HG02763 (cell line): Measurements from ENCODE around the gene RMND1.
"Not testable (repeated sequence)": the region's sequence is repeated elsewhere in the genome, so short reads cannot be mapped to it uniquely, and the experiment has no call there.

ENCODE experiments used
- ATAC-seq: cut with Tn5 transposase; IDR thresholded peaks from one replicate; pipeline ENCODE4 v1.9.1; 2021; ENCODE audit warnings: mild to moderate bottlenecking, moderate library complexity; ENCODE audit not compliant: unreplicated experiment

The RMND1 gene

DNA sequence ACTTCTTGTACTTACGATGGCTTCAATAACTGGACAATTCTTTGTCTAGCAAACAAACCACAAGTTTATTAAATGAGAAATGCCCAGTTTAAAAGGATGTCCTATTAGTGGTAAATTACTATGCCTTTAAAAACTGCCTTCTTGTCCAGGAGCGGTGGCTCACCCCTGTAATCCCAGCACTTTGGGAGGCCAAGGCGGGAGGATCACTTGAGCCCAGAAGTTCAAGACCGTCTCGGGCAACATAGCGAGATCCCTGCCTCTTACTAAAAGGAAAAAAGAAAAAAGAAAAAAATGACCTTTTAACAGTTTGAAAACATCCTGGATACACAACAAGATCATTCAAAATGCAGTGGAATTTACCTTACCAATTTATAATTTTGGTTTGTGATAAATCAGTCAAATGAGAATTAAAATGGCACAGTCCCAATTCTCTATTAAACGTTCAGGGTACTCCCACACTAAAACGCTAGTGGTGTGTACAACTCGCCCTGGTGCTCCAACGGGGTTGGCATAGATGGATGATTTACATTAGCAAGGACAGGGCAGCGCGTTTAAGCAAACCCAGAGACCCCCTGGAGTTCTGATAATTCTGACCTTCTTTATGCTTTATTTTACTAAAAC lies 62.8 kb downstream of the RMND1 start:
- no peak for ATAC-seq

DNA sequence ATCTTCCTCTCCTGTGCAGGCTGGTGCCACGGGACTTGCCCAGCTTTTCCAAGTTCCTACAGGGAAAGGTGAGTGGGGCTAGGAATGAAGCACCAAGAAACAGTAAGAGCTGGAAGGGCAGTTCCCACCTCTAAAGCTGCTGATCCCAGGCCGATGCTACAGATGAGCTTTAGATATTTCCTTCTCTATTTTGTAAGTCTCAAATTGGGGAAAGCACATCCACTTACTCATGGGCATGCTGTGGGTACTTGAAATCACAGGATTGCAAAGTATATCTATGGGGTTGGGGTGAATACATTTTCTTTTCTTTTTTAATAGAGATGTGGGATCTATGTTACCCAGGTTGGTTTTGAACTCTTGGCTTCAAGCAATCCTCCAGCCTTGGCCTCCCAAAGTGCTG lies 63.7 kb downstream of the RMND1 start:
- no peak for ATAC-seq

DNA sequence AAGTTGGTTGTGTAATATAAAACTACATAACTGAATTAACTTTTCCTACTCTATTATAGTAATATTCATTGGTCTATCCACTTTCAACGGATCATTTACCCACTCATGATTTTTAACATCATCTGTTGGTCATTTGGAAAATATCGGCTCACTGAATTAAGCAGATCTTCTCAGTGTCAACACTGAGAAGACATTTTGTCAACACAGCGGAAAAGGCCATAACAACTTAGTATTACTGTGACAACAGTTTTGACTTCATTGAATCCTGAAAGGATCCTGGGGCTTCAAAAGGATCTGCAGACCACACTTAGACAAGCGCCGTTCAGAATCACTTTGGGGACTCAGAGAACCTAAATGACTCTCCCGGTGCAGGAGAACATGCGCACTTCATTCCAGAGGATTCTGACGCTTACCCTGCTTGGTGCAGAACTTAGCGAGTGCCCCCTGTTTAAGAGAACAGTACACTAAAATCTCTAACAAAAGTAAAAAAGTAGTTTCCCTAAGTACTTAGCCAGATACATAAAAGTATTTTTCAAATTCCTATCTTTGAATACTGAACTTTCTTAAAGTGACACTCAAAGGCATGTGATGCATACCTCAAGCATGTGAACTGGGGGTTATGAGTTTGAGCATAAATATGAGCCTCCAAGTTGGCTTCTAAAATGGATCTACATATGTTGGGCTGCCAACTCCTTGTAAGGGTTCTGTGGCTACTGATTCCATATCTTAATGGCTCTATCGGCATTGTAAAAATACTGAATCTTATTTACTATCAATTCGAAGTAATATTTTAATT lies 64.6 kb downstream of the RMND1 start:
- ATAC-seq = no peak

DNA sequence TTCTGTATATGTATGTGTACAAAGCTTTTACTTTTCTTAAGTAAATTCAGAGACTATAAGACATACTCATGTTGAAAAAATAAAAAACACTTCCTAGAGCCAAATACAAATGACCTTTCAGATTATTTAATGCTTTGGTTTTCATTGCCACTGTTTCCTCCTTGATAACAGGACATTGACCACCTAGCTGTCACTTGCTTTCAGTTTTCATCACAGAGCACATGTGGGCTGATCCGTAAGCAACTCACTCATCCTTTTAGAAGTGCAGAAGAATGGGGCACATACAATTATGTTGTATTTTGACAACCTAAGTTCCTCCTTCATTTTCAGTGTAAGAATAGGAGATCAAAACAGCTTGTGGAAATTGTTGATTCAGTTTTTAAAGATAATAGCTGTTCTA lies 66.7 kb downstream of the RMND1 start:
- no peak for ATAC-seq

DNA sequence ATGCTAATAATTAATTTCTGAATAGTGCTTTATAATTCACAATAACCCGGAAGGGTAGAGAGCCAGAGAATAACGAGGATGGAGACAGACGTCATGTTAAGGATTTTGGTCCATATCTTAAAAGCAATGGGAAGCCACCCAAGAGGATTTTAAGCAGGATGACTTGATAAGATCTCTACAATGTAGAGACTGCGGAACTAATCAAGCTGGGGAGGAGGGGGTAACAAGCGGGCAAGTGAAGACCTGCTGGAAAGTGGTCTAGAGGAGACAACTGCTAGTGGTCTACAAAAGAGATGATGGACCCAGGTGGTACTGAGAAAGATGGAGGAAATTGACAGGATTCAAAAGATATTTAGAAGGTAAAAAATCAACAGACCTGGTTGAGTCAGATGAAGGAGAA lies 67.8 kb downstream of the RMND1 start:
- no peak for ATAC-seq

DNA sequence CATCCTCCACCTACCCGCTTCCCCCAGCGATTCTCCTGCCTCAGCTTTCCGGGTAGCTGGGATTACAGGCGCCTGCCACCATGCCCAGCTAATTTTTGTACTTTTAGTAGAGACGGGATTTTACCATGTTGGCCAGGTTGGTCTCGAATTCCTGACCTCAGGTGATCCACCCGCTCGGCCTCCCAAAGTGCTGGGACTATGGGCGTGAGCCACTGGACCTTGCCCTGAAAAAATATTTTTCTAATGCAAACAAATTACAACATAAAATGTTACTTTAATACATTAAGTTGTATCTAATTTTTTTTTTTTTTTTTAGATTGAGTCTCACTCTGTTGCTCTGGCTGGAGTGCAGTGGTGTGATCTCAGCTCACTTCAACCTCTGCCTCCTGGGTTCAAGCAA lies 69.3 kb downstream of the RMND1 start:
- not testable (repeated sequence) for ATAC-seq

DNA sequence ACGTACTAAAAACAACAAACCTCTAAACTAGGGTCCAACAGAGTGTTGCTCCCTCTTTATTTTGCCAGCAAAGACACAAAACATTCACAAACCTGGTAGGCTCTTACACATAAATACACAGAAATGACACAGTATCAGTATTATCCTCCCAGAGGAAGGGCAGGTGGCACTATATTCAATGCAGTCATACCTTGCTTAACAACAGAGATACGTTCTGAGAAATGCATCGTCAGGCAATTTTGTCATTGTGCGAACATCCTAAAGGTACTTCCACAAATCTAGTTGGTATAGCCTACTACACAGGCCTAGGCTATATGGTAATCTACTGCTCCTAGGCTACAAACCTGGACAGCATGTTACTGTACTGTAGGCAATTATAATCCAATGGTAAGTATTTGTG lies 70.2 kb downstream of the RMND1 start:
- no peak for ATAC-seq

DNA sequence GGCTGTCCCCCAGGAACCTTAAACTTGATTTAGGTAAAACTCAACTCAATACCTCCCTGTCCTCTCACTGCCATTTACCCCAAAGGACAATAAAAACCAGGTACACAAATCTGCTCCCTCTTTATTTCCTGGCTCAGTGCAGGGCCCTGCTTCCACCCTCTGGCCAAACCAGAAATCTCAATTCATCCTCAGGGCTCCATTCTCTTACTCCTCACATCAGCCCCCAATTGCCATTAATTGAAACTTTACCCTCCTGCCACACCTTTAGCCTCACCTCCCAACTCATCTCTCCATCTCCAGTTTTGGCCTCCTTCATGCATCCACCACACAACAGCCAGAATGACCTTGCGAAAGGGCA lies 71.1 kb downstream of the RMND1 start:
- no peak for ATAC-seq

DNA sequence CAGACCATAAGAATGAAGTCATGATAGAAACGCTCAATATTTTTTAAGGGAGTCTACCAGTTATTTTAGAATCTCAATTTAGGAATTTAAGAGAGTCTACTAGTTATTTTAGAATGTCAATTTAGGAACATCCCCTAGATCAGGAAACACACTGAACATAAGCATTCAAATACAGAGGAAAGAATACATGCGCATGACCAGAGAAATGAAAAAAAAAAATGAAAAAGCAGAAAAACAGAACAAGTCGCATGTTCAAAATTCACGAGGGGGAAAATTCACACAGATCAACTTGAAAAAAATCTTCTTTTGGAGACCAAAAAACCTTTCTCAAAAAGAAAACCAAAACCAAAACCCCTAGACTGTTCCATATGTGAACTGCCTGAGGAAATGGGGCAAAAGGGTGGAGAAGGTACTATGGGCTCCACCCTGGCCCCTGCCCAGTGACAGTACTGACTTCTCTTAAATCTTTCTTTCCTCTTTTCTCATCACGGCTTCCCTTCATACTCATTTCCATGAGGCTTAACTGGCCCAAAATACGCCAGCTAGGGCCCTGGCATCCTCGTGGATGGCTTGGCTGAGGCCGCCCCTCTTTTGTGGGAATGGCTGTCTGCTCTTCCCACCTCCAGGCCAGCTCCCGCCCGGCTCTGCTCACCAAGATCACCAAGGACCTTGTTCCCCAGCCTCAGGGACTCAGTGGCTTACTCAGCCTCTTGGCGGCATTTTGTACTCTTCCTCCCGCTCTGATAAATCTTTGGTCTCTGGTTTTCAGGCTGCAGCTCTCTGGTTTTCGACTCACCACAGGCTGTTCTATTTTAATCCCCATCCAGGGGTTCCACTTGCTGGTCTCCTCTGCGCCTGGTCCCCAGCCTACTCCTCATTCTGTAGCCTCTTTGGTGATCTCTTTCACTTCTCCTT lies 71.7 kb downstream of the RMND1 start:
- ATAC-seq = peak; percentile 63

DNA sequence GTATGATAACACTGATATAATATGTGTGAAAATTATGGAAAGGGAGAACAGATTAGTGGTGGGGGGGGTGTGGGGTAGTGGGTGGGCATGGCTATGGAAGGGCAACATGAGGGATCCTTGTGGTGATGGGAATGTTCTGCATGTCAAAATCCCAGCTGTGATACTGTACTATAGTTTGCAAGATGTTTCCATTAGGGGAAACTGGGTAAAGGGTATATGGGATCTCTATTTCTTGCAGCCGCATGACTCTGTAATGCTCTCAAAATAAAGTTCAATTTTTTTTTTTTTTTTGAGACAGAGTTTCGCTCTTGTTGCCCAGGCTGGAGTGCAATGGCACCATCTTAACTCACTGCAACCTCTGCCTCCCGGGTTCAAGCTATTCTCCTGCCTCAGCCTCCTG lies 74.8 kb downstream of the RMND1 start:
- no peak for ATAC-seq

DNA sequence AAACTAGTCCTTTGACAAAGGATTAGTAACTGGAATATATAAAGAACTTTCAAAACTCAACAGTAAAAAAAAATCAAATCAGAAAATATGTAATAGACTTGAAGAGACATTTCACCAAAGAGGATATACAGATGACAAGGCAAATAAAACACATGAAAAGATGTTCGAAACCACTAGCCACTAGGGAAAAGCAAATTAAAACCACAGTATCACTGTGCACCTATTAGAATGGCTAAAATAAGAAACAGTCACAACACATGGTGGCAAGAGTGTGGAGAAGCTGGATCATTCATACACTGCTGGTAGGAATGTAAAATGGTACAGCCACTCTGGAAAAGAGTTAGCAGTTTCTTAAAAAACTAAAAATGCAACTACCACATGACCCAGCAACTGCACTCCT lies 75.5 kb downstream of the RMND1 start:
- ATAC-seq = no peak

DNA sequence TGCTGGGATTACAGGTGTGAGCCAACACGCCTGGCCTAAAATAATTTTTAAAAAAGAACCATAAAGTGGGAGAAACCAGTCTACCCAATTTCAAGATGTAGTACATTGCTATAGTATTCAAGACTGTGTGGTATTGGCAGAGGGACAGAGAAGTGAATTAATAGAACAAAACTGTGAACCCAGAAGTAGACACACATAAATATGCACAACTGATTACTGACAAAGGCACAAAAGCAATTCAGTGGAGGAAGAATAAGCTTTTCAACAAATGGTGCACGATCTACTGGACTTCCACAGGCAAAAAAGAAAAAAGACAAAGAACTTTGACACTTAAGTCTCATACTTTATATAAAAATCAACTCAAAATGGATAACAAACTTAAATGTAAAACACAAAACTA lies 76.1 kb downstream of the RMND1 start:
- ATAC-seq = no peak

DNA sequence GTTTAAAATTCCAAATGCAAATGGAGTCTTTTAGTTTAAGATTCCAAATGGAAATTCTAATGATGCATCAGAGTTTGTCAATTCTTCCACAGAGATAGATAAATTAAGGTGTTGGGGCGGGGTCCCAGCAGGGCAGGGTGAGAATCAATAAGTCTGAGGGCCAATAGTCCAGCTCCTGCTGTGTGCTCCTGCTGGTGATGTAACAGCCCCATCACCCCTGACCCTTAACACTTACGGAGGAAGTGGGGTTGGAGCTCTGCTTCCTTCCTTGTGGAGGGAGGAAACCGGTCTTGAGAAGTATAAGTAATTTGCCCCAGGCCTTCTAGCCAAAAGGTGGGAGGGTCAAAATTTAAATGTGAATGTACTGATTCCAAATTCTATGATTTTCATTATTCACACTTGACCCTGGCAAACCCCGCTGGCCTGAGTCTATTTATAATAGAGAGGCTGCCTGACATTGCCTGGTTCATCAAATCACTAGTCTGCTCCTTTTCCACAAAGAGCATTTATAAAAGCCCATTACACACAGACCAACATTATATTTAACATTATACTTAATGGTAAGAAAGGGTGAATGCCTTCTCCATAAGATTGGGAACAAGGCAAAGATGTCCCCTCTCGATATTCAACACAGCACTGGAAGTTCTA lies 77.8 kb downstream of the RMND1 start:
- ATAC-seq = no peak

DNA sequence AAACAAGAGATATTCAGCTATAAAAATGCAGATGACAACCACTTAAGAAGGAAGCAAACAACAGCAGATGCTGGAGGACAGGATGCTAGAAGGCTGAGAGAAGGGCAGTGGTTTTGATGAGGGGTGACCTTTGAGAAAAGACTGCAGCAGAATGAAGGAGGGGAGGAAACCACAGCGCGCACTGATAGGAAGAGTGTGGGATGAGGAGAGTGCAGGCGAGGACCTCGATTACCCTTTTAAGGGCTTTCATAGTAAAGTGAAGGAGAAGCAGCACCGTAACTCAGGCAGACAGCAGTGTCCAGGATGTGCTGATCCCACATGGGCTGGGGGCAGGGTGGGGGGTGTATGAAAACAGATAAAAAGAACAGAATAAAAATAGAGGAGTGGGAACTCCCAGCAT lies 79.8 kb downstream of the RMND1 start:
- ATAC-seq = no peak

DNA sequence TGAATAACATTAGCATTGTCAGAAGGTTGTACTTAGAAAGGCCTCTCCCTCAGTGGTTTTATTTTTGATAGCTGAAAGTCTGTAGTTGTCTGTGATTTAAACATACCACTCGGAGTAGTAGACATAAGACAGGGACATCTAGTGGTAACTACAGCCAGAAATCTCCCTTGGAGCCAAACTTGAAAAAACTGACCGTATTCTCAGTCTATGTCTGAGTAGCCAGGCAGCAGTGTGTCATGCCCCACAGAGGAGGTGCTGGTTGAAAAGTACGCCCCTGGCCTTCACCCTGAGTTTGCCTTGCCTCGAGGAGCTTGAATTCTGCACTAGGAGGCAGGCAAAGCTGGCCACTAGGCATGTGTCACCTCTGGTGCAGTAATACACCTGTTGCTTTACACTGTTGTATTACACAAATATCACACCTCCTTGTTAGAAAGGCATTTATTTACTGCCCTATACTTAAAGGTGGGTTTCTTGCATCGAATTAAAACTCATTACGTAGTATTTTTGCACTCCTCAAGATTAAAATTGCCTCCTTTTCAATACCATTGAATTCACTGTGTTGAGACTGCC lies 81.3 kb downstream of the RMND1 start:
- no peak for ATAC-seq

DNA sequence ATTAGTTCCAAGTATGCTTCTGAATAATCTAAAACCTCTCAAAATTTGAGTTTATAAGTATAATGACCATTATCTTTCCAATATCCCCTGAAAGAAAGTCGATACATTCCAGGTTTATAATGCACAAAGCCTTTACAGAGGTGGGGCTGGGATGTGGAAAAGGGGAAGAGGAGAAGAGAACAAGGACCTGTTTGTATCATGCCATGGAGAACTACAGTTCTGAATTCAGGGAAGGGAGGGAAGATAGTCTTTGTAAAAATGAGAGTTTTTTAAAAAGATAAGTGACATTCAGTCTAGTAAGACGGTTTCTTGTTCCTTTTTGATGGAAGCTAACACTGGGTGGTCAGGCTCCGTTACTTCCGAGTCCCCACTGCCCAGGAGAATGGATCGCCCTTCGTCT lies 86.7 kb downstream of the RMND1 start:
- no peak for ATAC-seq

DNA sequence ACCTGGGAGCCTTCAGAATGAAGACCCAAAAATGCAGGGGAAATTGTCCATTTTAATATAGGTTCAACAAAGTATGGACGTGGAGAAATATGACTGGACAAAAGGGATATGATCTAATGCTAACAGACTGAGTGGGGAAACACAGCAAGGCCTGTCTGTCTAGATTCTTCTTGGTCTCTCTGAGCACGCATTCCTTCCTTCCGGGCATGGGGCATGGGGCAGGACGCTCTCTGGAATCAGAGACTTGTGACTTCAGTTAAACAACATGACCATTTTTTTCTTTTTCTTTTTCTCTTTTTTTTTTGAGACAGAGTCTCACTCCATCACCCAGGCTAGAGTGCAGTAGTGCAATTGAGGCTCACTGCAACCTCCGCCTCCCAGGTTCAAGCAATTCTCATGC lies 92.4 kb downstream of the RMND1 start:
- no peak for ATAC-seq

DNA sequence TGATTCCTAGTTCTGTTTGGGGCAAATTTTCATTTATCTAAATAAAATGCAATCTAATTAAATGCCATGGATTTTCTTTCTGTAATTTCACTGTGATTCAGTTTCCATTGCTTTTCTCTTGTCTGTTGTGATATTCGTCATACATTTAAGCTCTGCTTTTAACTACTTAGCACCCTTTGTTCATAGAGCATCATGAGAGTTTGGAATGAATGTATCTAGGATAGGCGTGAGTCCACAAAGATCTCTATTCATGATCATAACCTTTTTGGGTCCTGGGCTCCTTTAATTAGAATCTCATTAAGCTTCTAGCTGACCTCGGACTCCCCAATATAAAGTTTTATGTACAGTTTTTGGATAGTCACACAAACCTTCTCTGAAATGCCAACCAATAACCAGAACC lies 93.5 kb downstream of the RMND1 start:
- ATAC-seq = no peak

DNA sequence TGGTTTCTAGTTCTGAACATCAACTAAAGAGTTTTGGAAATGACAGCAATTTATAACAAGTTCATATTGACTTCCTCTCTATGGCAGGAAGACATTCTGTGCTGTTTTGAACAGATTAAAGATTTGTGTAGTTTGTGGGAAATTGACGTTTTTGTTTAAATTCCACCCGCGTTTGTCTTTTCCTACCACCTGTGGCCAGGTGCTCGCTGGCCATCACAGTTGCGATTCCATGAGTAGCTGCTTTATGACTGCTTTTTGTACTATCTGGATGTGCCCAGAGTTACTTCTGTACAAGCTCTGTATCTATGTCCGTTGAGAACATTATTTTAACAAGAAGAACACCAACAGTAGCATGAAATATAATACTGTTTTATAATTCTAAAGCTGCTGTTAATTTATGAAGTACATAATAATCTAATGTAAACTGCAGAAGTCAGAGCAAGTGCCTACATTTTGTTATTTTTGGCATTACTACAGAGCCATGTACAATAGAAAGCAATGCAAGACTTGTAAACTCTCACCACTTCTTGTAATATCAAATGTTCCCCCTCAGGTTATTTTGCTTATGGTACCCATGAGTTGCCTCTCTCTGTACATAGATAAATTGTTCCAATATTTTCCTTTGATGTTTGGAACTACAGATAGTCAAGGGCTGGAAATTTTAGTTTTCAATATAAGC lies 94.0 kb downstream of the RMND1 start:
- ATAC-seq = no peak

DNA sequence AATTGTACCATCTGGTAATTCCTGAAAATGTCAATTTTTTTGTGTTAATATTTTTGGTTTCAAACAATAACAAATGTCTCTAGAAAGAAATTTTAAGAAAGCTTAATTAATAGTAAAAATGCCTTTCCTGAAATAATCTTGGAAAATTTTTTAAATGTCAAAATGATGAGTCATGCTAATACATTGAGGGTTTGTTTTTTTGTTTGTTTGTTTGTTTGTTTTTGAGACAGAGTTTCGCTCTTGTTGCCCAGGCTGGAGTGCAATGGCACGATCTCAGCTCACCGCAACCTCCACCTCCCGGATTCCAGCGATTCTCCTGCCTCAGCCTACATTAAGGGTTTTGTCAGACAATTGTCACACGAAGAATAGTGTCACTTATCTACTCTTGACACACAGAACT lies 94.9 kb downstream of the RMND1 start:
- not testable (repeated sequence) for ATAC-seq
